ENCODE results near the gene DOCK4.

DNA sequence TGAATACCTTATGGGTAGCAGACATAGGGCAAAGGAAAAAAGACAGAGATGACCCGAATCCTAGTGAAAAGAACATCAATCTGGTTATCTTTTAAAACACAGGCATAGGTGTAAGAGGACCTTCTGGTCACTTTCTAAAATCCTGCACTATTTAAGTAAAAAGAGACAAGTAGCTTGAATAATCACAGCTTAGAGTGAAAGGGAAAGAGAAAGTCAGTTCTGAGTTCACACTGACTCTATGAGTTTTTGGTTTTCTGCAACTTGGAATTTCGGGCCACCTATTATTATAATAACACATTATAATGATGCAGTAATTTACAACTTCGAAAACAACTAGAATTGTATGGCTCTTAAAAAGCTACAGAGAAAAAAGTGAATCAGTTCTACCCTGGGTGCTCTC lies 247.8 kb downstream of the DOCK4 start:
- TF ChIP-seq POLR2A (IDR thresholded peaks at IDR 0.05; ENCODE audit: low read length) (no peak), NPAS2 (CRISPR knock-in tag; IDR thresholded peaks at IDR 0.05; ENCODE audit: borderline replicate concordance) (no peak), RAD21 (conservative IDR thresholded peaks at IDR 0.05 in 1 of 2, IDR thresholded peaks at IDR 0.05 in 1 of 2) (no peak), ZC3H11A (IDR thresholded peaks at IDR 0.05) (no peak), CTCF (IDR thresholded peaks at IDR 0.05) (no peak), HOXA7 (CRISPR knock-in tag; IDR thresholded peaks at IDR 0.05) (no peak), ESRRA (IDR thresholded peaks at IDR 0.05; ENCODE audit: borderline replicate concordance, low read length) (no peak)
- TF ChIP-seq, protein P1, sequence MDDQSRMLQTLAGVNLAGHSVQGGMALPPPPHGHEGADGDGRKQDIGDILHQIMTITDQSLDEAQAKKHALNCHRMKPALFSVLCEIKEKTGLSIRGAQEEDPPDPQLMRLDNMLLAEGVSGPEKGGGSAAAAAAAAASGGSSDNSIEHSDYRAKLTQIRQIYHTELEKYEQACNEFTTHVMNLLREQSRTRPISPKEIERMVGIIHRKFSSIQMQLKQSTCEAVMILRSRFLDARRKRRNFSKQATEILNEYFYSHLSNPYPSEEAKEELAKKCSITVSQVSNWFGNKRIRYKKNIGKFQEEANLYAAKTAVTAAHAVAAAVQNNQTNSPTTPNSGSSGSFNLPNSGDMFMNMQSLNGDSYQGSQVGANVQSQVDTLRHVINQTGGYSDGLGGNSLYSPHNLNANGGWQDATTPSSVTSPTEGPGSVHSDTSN (IDR thresholded peaks at IDR 0.05), result no peak
- TF ChIP-seq, protein P2, sequence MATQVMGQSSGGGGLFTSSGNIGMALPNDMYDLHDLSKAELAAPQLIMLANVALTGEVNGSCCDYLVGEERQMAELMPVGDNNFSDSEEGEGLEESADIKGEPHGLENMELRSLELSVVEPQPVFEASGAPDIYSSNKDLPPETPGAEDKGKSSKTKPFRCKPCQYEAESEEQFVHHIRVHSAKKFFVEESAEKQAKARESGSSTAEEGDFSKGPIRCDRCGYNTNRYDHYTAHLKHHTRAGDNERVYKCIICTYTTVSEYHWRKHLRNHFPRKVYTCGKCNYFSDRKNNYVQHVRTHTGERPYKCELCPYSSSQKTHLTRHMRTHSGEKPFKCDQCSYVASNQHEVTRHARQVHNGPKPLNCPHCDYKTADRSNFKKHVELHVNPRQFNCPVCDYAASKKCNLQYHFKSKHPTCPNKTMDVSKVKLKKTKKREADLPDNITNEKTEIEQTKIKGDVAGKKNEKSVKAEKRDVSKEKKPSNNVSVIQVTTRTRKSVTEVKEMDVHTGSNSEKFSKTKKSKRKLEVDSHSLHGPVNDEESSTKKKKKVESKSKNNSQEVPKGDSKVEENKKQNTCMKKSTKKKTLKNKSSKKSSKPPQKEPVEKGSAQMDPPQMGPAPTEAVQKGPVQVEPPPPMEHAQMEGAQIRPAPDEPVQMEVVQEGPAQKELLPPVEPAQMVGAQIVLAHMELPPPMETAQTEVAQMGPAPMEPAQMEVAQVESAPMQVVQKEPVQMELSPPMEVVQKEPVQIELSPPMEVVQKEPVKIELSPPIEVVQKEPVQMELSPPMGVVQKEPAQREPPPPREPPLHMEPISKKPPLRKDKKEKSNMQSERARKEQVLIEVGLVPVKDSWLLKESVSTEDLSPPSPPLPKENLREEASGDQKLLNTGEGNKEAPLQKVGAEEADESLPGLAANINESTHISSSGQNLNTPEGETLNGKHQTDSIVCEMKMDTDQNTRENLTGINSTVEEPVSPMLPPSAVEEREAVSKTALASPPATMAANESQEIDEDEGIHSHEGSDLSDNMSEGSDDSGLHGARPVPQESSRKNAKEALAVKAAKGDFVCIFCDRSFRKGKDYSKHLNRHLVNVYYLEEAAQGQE (IDR thresholded peaks at IDR 0.05), result no peak
